ENCODE data around the gene CRMP1. TPM values are rescaled to one million over a fixed set of nuclear protein-coding genes. Genes with fewer than 3 reads are reported as not detected.

Gene CRMP1
- total RNA-seq, 2 experiments from 2014 or later = not detected

- Histone ChIP-seq H3K4me1 (ENCODE audit: insufficient read depth, low read length) (no peaks in the 10 kb centered on the region), H3K36me3 (ENCODE audit: insufficient read depth, low read length) (no peaks in the 10 kb centered on the region), H3K27me3 (ENCODE audit: control insufficient read depth in 1 of 2, insufficient read depth in 2 of 2, low read length in 2 of 2) (peaks cover 0 to 3% of the 10 kb centered on the region in 2 experiments), H3K9me3 (ENCODE audit: control insufficient read depth in 1 of 2, insufficient read depth in 1 of 2, low read length in 2 of 2) (peaks cover 0 to 12% of the 10 kb centered on the region in 2 experiments), H3K27ac (ENCODE audit: low read depth in 1 of 2, low read length in 2 of 2) (no peak overlapping the region), H3K4me3 (ENCODE audit: low read length) (no peak overlapping the region)
- no peak overlapping the region for H3K4me3 Mint-ChIP-seq
- TF ChIP-seq CTCF (IDR thresholded peaks at IDR 0.05) = no peak
- intact Hi-C loops (cut with DNase I, micrococcal nuclease) = no loop called here
- POLR2A ChIA-PET = no interaction called here
- ATAC-seq (ENCODE audit: poor library complexity) (no peak), DNase-seq (no peak)
- no peak overlapping the region for H3K27ac Mint-ChIP-seq
- CTCF ChIA-PET = no interaction called here
- H3K4me1 Mint-ChIP-seq (ENCODE audit: low read depth) = no peaks in the 10 kb centered on the region
- H3K36me3 Mint-ChIP-seq (ENCODE audit: low read depth) = no peaks in the 10 kb centered on the region
- peaks cover 2% of the 10 kb centered on the region for H3K27me3 Mint-ChIP-seq
- no peaks in the 10 kb centered on the region for H3K9me3 Mint-ChIP-seq
Observed at GRCh38 chr4:5854929-5855328, 38.0 kb downstream of the CRMP1 start.

DNA sequence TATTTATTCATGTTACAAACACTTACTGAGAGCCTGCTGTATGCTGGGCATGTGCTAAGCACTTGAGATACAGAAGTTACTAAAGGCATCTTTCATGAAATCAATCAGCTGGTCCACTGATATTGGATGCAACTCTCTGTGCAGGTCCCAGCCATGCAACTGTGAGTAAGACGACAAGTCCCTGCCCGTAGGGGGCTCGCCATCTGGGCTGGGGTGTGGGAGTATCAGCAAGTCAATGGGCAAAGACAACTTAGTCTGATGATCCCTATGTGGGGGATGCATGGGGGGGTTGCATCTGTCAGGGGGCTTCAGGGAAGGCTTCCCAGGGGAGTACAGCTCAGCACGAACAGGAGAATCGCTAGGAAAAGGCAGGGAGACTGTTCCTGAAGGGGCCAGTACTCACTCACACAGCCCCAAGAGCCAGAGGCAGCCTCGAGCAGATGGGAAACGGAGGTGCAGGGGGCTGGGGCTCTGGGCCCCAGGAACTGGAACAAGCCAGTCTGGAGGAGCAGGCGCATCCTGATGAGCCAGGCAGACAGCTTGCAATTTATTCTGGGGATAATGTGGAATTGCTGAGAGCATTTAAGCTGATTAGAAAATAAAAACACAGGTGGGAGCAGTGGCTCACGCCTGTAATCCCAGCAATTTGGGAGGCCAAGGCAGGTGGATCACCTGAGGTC lies 40.2 kb downstream of the CRMP1 start:
- POLR2A ChIA-PET = no interaction called here

DNA sequence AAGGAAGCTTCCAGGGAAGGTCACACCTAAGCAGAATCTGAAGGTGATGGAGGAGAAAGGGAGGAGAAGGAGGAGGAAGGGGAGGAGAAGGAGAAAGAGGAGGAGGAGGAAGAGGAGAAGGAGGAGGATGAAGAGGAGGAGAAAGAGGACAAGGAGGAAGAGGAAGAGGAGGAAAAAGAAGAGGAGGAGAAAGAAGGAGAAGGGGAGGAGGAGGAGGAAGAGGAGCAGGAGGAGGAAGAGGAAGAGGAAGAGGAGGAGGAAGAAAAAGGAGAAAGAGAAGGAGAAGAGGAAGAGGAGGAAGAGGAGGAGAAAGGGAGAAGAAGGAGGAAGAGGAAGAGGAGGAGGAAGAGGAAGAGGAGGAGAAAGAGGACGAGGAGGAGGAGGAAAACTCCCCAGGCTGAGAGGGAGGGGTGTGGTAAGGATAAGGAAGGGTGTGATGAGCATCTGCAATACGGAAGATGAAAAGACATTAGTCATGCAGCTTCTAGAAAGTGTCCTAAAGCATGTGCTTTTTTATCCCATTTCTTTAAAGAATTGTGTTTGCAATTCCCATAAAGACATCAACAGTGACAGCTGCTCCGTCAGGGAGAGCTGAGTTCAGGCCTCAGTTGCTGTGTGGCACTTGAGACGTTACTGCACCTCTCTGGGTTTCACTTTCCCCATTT lies 41.1 kb downstream of the CRMP1 start:
- no peak overlapping the region for H3K4me3 ChIP-seq (ENCODE audit: low read length)
- ChIA-PET CTCF (no interaction called here), POLR2A (no interaction called here)
- Mint-ChIP-seq H3K4me3 (no peak overlapping the region), H3K27me3 (peaks cover 15% of the 10 kb centered on the region), H3K27ac (no peak overlapping the region), H3K9me3 (no peaks in the 10 kb centered on the region), H3K4me1 (ENCODE audit: low read depth) (no peaks in the 10 kb centered on the region), H3K36me3 (ENCODE audit: low read depth) (no peaks in the 10 kb centered on the region)
- no peaks in the 10 kb centered on the region for H3K4me1 ChIP-seq (ENCODE audit: insufficient read depth, low read length)
- no peak for DNase-seq
- intact Hi-C loops (cut with DNase I, micrococcal nuclease) = no loop called here
- H3K27ac ChIP-seq (ENCODE audit: low read depth in 1 of 2, low read length in 2 of 2) = no peak overlapping the region
- H3K36me3 ChIP-seq (ENCODE audit: insufficient read depth, low read length) = no peaks in the 10 kb centered on the region
- TF ChIP-seq CTCF (IDR thresholded peaks at IDR 0.05) = no peak
- H3K9me3 ChIP-seq (ENCODE audit: control insufficient read depth in 1 of 2, insufficient read depth in 1 of 2, low read length in 2 of 2) = no peaks in the 10 kb centered on the region
- peaks cover 0 to 3% of the 10 kb centered on the region in 2 experiments for H3K27me3 ChIP-seq (ENCODE audit: control insufficient read depth in 1 of 2, insufficient read depth in 2 of 2, low read length in 2 of 2)
- no peak for ATAC-seq (ENCODE audit: poor library complexity)

More for the DNA sequence above, 40.2 kb downstream of the CRMP1 start:
- Histone ChIP-seq H3K9me3 (ENCODE audit: control insufficient read depth in 1 of 2, insufficient read depth in 1 of 2, low read length in 2 of 2) (no peaks in the 10 kb centered on the region), H3K4me1 (ENCODE audit: insufficient read depth, low read length) (no peaks in the 10 kb centered on the region), H3K4me3 (ENCODE audit: low read length) (no peak overlapping the region), H3K36me3 (ENCODE audit: insufficient read depth, low read length) (no peaks in the 10 kb centered on the region), H3K27ac (ENCODE audit: low read depth in 1 of 2, low read length in 2 of 2) (no peak overlapping the region), H3K27me3 (ENCODE audit: control insufficient read depth in 1 of 2, insufficient read depth in 2 of 2, low read length in 2 of 2) (peaks cover 0 to 3% of the 10 kb centered on the region in 2 experiments)
- no peak overlapping the region for H3K4me3 Mint-ChIP-seq
- no peaks in the 10 kb centered on the region for H3K9me3 Mint-ChIP-seq
- ATAC-seq (ENCODE audit: poor library complexity) (no peak), DNase-seq (no peak)
- CTCF ChIA-PET = no interaction called here
- intact Hi-C loops (cut with DNase I, micrococcal nuclease) = no loop called here
- no peak for TF ChIP-seq CTCF (IDR thresholded peaks at IDR 0.05)
- H3K27ac Mint-ChIP-seq = no peak overlapping the region
- H3K4me1 Mint-ChIP-seq (ENCODE audit: low read depth) = no peaks in the 10 kb centered on the region
- H3K36me3 Mint-ChIP-seq (ENCODE audit: low read depth) = no peaks in the 10 kb centered on the region
- H3K27me3 Mint-ChIP-seq = peaks cover 7% of the 10 kb centered on the region
